GM04504 (cell line): Measurements from ENCODE around the gene ITPRID2.

Experiments
- DNase-seq: peaks from one replicate; pipeline ENCODE4 v3.0.0-alpha.2; 2012; ENCODE audit warnings: low read depth

Gene ITPRID2

GRCh38 chr2:181891258-181891965 is at the start of gene ITPRID2:
Gene ITPRID2, plus strand, starts transcription at chr2:181891730. Its CDS starts 337 bp downstream, at chr2:181892067.
- DNase-seq: peak; percentile 77

- no peak for DNase-seq
These were observed 46.8 kb upstream of the ITPRID2 start for GRCh38 chr2:181844551-181845290.

GRCh38 chr2:181846399-181847197 is 44.9 kb upstream of the ITPRID2 start:
- DNase-seq: no peak

- no peak for DNase-seq
These were observed 44.4 kb upstream of the ITPRID2 start for GRCh38 chr2:181847198-181847556.

GRCh38 chr2:181847702-181848101 is 43.8 kb upstream of the ITPRID2 start:
- DNase-seq: no peak

- no peak for DNase-seq
These were observed 43.2 kb upstream of the ITPRID2 start for GRCh38 chr2:181848261-181848886.

- DNase-seq: no peak
These were observed 41.9 kb upstream of the ITPRID2 start for GRCh38 chr2:181849601-181850000.

GRCh38 chr2:181850936-181851560 is 40.5 kb upstream of the ITPRID2 start:
- DNase-seq: no peak

GRCh38 chr2:181851726-181852125 is 39.8 kb upstream of the ITPRID2 start:
- no peak for DNase-seq

- DNase-seq: no peak
These were observed 37.8 kb upstream of the ITPRID2 start for GRCh38 chr2:181853696-181854095.

- no peak for DNase-seq
These were observed 34.0 kb upstream of the ITPRID2 start for GRCh38 chr2:181857483-181857882.

- DNase-seq: no peak
These were observed 32.9 kb upstream of the ITPRID2 start for GRCh38 chr2:181858600-181858999.

GRCh38 chr2:181859123-181859522 is 32.4 kb upstream of the ITPRID2 start:
- no peak for DNase-seq

- DNase-seq: no peak
These were observed 31.7 kb upstream of the ITPRID2 start for GRCh38 chr2:181859803-181860202.

GRCh38 chr2:181861379-181861778 is 30.2 kb upstream of the ITPRID2 start:
- no peak for DNase-seq

- no peak for DNase-seq
These were observed 28.8 kb upstream of the ITPRID2 start for GRCh38 chr2:181862583-181863281.

GRCh38 chr2:181872178-181872577 is 19.4 kb upstream of the ITPRID2 start:
- DNase-seq: no peak

GRCh38 chr2:181876614-181877063 is 14.9 kb upstream of the ITPRID2 start:
- DNase-seq: no peak

- DNase-seq: no peak
These were observed 14.3 kb upstream of the ITPRID2 start for GRCh38 chr2:181877181-181877664.

GRCh38 chr2:181878448-181878847 is 13.1 kb upstream of the ITPRID2 start:
- DNase-seq: no peak

- no peak for DNase-seq
These were observed 12.2 kb upstream of the ITPRID2 start for GRCh38 chr2:181879295-181879694.
